B cell (primary cell): Measurements from ENCODE around the gene PRR23A. TPM values are rescaled to one million over a fixed set of nuclear protein-coding genes. Genes with fewer than 3 reads are reported as not detected.

Experiments
- ATAC-seq: fragments of 200-7000 bp; cut with Tn5 transposase; one replicate; pipeline ENCODE4 v1.10.0; 2021; ENCODE audit warnings: low read depth, mild to moderate bottlenecking, moderate number of reproducible peaks, moderate library complexity
- CTCF ChIA-PET: fragments of 350-600 bp; sonication (Branson Sonifier 250); formaldehyde crosslinking; loops from one replicate; lab custom pipeline; 2021; ENCODE audit warnings: antibody characterized with exemption, inconsistent platforms; lab: Charles Lee
- POLR2A ChIA-PET: fragments of 350-600 bp; sonication (Branson Sonifier 250); formaldehyde crosslinking; loops from one replicate; lab custom pipeline; 2021; ENCODE audit warnings: antibody characterized with exemption; lab: Charles Lee
- DNase-seq: peaks from one replicate; pipeline ENCODE4 v3.0.0; 2013
- H2AFZ ChIP-seq: 2 replicates; pipeline ENCODE4 v1.6.1; 2012; ENCODE audit warnings: mild to moderate bottlenecking, low read depth, low read length; ENCODE audit not compliant: insufficient read depth, poor library complexity, severe bottlenecking
- H3K27ac ChIP-seq, 2 donors: 1 replicate in 1 of 2; 2 replicates in 1 of 2; pipeline ENCODE4 v1.5.1; 2012 to 2013; ENCODE audit warnings: low read length in 2 of 2, mild to moderate bottlenecking in 2 of 2, moderate library complexity in 1 of 2
- H3K27me3 ChIP-seq, 4 experiments: fragments of 200-600 bp in 1 of 4; sonication (generic) in 1 of 4; replicated peaks in 1 of 4; 1 replicate in 2 of 4; 2 replicates in 2 of 4; pipeline versions ENCODE4 v1.6.1 to v1.7.0; 2013 to 2016; ENCODE audit warnings: low read length in 3 of 4, mild to moderate bottlenecking in 2 of 4, mixed read lengths in 1 of 4, moderate library complexity in 1 of 4; ENCODE audit not compliant: insufficient read depth in 4 of 4, control insufficient read depth in 3 of 4; ENCODE audit errors: control extremely low read depth in 1 of 4
- H3K36me3 ChIP-seq, 2 experiments: replicated peaks in 1 of 2; 1 replicate in 1 of 2; 2 replicates in 1 of 2; pipeline versions ENCODE4 v1.6.1 to v1.7.1; 2013; ENCODE audit warnings: low read length in 1 of 2; ENCODE audit not compliant: insufficient read depth in 2 of 2, control insufficient read depth in 1 of 2; ENCODE audit errors: control extremely low read depth in 1 of 2, extremely low read depth in 1 of 2
- H3K4me1 ChIP-seq, 2 donors: fragments of 200-600 bp in 1 of 2; sonication (generic) in 1 of 2; 1 replicate in 1 of 2; 2 replicates in 1 of 2; pipeline versions ENCODE4 v1.5.1 to v1.6.1; 2013 to 2017; ENCODE audit warnings: low read length in 2 of 2; ENCODE audit not compliant: control insufficient read depth in 2 of 2, insufficient read depth in 2 of 2
- H3K4me2 ChIP-seq: replicated peaks from 2 replicates; pipeline ENCODE3; 2012; ENCODE audit warnings: mild to moderate bottlenecking, low read depth, low read length; ENCODE audit not compliant: poor library complexity, severe bottlenecking
- H3K4me3 ChIP-seq, 5 experiments: fragments of 200-600 bp in 1 of 5; sonication (generic) in 1 of 5; 1 replicate in 3 of 5; 2 replicates in 2 of 5; pipeline versions ENCODE4 v1.5.1 to v1.7.0; 2011 to 2016; ENCODE audit warnings: low read length in 4 of 5, mild to moderate bottlenecking in 4 of 5, low read depth in 2 of 5, control low read depth in 1 of 5, moderate library complexity in 1 of 5; ENCODE audit not compliant: insufficient read depth in 1 of 5; ENCODE audit errors: control extremely low read depth in 1 of 5, extremely low read depth in 1 of 5
- H3K79me2 ChIP-seq: fragments of 200-600 bp; sonication (generic); one replicate; pipeline ENCODE4 v1.6.0; 2016; ENCODE audit warnings: low read length; ENCODE audit not compliant: control insufficient read depth, insufficient read depth
- H3K9ac ChIP-seq: fragments of 200-600 bp; sonication (generic); 2 replicates; pipeline ENCODE4 v1.6.1; 2017; ENCODE audit warnings: mild to moderate bottlenecking, low read length, moderate library complexity
- H3K9me3 ChIP-seq, 3 donors: one replicate each; pipeline versions ENCODE4 v1.6.1 to v1.7.1; 2013; ENCODE audit warnings: low read length in 2 of 3; ENCODE audit not compliant: control insufficient read depth in 2 of 3, insufficient read depth in 1 of 3; ENCODE audit errors: control extremely low read depth in 1 of 3
- H4K20me1 ChIP-seq: 2 replicates; pipeline ENCODE4 v1.6.0; 2012; ENCODE audit warnings: mild to moderate bottlenecking, low read length; ENCODE audit not compliant: insufficient read depth, control insufficient read depth, poor library complexity, severe bottlenecking
- H3K27ac Mint-ChIP-seq: one replicate; pipeline ENCODE4 v1.8.0; 2021; ENCODE audit warnings: mixed read lengths
- H3K27me3 Mint-ChIP-seq: one replicate; pipeline ENCODE4 v1.8.0; 2021; ENCODE audit warnings: mixed read lengths
- H3K4me1 Mint-ChIP-seq: one replicate; pipeline ENCODE4 v1.8.0; 2021; ENCODE audit warnings: mixed read lengths
- H3K4me3 Mint-ChIP-seq: one replicate; pipeline ENCODE4 v1.8.0; 2021; ENCODE audit warnings: mixed read lengths
- H3K9me3 Mint-ChIP-seq: one replicate; pipeline ENCODE4 v1.8.0; 2022; ENCODE audit warnings: mixed read lengths; ENCODE audit not compliant: insufficient read depth
- EZH2 ChIP-seq: IDR thresholded peaks from 2 replicates; pipeline ENCODE4 v1.6.1; 2012; ENCODE audit warnings: borderline replicate concordance, low read depth, mild to moderate bottlenecking, moderate library complexity, low read length; ENCODE audit not compliant: insufficient read depth, poor library complexity, severe bottlenecking
- WGBS: methylation state at CpG from one replicate; pipeline ENCODE4 v1.1.5; 2013; ENCODE audit warnings: missing lambda C conversion rate; ENCODE audit not compliant: insufficient coverage; 5-methylcytosine and 5-hydroxymethylcytosine counted together
- intact Hi-C: fragments of 100-400 bp; cut with micrococcal nuclease; formaldehyde crosslinking; loops from one replicate; pipeline ENCODE4 v1.10.0; 2022
- polyA plus RNA-seq: library from polyadenylated mRNA; depleted of rRNA; stranded (reverse); fragments of >200 nt; gene quantifications from 2 replicates; pipeline ENCODE4 v1.2.3, GENCODE V29; 2012
- total RNA-seq, 2 donors: library from RNA; stranded (reverse); fragments of 120-200 nt in 1 of 2; gene quantifications; 1 replicate in 1 of 2; 2 replicates in 1 of 2; pipeline versions ENCODE4 v1.2.3 to v1.2.4, GENCODE V29; 2013 to 2022
- TF ChIP-seq, protein P1 (sequence below): fragments of 200-600 bp; IDR thresholded peaks from one replicate; pipeline ENCODE4 v1.8.0; 2022; ENCODE audit warnings: antibody characterized with exemption, mild to moderate bottlenecking

Gene PRR23A
- total and polyA plus RNA-seq, 2 donors (not counting 1 experiment from before 2014, with no cell fraction given): not detected

- H3K4me2 ChIP-seq: no peak overlapping the region
- no peak for DNase-seq
- Mint-ChIP-seq H3K4me3 (no peak overlapping the region), H3K9me3 (no peaks in the 10 kb centered on the region), H3K27me3 (peaks cover 17% of the 10 kb centered on the region), H3K4me1 (no peaks in the 10 kb centered on the region), H3K27ac (no peak overlapping the region)
- no peak for ATAC-seq
- no peak overlapping the region for H3K27ac ChIP-seq
- intact Hi-C loops: no loop called here
- H3K79me2 ChIP-seq: no peaks in the 10 kb centered on the region
- WGBS: 100% methylated on average over 1 of the region's 2 CpGs
- no peaks in the 10 kb centered on the region for H4K20me1 ChIP-seq
- no peak for TF ChIP-seq EZH2
- TF ChIP-seq, protein P1, sequence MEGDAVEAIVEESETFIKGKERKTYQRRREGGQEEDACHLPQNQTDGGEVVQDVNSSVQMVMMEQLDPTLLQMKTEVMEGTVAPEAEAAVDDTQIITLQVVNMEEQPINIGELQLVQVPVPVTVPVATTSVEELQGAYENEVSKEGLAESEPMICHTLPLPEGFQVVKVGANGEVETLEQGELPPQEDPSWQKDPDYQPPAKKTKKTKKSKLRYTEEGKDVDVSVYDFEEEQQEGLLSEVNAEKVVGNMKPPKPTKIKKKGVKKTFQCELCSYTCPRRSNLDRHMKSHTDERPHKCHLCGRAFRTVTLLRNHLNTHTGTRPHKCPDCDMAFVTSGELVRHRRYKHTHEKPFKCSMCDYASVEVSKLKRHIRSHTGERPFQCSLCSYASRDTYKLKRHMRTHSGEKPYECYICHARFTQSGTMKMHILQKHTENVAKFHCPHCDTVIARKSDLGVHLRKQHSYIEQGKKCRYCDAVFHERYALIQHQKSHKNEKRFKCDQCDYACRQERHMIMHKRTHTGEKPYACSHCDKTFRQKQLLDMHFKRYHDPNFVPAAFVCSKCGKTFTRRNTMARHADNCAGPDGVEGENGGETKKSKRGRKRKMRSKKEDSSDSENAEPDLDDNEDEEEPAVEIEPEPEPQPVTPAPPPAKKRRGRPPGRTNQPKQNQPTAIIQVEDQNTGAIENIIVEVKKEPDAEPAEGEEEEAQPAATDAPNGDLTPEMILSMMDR: no peak
- ChIA-PET CTCF (no interaction called here), POLR2A (no interaction called here)
- no peaks in the 10 kb centered on the region for H3K4me1 ChIP-seq
- no peaks in the 10 kb centered on the region for H3K9me3 ChIP-seq
- H3K9ac ChIP-seq: no peak overlapping the region
- no peak overlapping the region for H2AFZ ChIP-seq
- H3K36me3 ChIP-seq: no peaks in the 10 kb centered on the region
- no peak overlapping the region for H3K4me3 ChIP-seq
- no peaks in the 10 kb centered on the region for H3K27me3 ChIP-seq
These were observed 18.9 kb downstream of the PRR23A start for GRCh38 chr3:138987181-138987580.

GRCh38 chr3:138985932-138986331 lies 20.1 kb downstream of the PRR23A start:
- H3K4me3 ChIP-seq: no peak overlapping the region
- no peaks in the 10 kb centered on the region for H3K9me3 ChIP-seq
- no peaks in the 10 kb centered on the region for H3K36me3 ChIP-seq
- H3K4me1 Mint-ChIP-seq: no peaks in the 10 kb centered on the region
- no peaks in the 10 kb centered on the region for H3K27me3 ChIP-seq
- no peaks in the 10 kb centered on the region for H3K4me1 ChIP-seq
- H3K4me2 ChIP-seq: no peak overlapping the region
- CTCF ChIA-PET: no interaction called here
- no peak overlapping the region for H3K4me3 Mint-ChIP-seq
- DNase-seq (no peak), ATAC-seq (no peak)
- H3K27me3 Mint-ChIP-seq: peaks cover 20% of the 10 kb centered on the region
- intact Hi-C loops: no loop called here
- H3K9ac ChIP-seq: no peak overlapping the region
- no peaks in the 10 kb centered on the region for H3K79me2 ChIP-seq
- H2AFZ ChIP-seq: no peak overlapping the region
- no peak overlapping the region for H3K27ac Mint-ChIP-seq
- H4K20me1 ChIP-seq: no peaks in the 10 kb centered on the region
- no peaks in the 10 kb centered on the region for H3K9me3 Mint-ChIP-seq
- TF ChIP-seq, protein P1: no peak
- no peak for TF ChIP-seq EZH2
- 43% methylated on average over 1 of the region's 4 CpGs for WGBS
- no peak overlapping the region for H3K27ac ChIP-seq
- POLR2A ChIA-PET: no interaction called here
